ENCODE measurements around the gene REC114. TPM values are rescaled to one million over a fixed set of nuclear protein-coding genes. Genes with fewer than 3 reads are reported as not detected.

Gene REC114
- total and polyA plus RNA-seq, 9 of the 15 experiments (the other 6 are each of a cell fraction or from before 2014, with no cell fraction given): 0.07 to 0.24 TPM; not detected in 7

DNA sequence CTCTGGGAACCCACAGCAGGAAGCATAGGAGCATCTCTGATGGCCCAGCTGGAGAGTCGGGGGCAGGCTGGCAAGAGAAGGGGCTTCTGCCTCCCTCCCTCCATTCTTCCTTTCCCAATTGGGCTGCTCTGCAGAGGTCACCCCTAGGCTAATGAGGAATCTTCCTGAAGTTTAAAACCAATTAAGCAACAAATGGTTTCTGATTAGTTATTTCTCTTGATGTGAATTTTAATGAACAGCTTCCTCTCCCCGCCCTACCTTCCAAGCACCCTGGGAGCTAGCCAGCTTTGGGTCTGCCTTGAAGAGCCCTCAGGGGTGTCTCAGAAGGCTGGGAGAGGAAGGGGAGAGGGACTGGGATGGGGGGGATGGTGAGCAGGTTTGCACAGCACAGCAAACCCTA lies 49.6 kb upstream of the REC114 start (continued):
- TF ChIP-seq, protein P1, sequence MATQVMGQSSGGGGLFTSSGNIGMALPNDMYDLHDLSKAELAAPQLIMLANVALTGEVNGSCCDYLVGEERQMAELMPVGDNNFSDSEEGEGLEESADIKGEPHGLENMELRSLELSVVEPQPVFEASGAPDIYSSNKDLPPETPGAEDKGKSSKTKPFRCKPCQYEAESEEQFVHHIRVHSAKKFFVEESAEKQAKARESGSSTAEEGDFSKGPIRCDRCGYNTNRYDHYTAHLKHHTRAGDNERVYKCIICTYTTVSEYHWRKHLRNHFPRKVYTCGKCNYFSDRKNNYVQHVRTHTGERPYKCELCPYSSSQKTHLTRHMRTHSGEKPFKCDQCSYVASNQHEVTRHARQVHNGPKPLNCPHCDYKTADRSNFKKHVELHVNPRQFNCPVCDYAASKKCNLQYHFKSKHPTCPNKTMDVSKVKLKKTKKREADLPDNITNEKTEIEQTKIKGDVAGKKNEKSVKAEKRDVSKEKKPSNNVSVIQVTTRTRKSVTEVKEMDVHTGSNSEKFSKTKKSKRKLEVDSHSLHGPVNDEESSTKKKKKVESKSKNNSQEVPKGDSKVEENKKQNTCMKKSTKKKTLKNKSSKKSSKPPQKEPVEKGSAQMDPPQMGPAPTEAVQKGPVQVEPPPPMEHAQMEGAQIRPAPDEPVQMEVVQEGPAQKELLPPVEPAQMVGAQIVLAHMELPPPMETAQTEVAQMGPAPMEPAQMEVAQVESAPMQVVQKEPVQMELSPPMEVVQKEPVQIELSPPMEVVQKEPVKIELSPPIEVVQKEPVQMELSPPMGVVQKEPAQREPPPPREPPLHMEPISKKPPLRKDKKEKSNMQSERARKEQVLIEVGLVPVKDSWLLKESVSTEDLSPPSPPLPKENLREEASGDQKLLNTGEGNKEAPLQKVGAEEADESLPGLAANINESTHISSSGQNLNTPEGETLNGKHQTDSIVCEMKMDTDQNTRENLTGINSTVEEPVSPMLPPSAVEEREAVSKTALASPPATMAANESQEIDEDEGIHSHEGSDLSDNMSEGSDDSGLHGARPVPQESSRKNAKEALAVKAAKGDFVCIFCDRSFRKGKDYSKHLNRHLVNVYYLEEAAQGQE (IDR thresholded peaks at IDR 0.05; ENCODE audit: borderline replicate concordance): no peak
- TF ChIP-seq, protein P1 (CRISPR knock-in tag; IDR thresholded peaks at IDR 0.05; ENCODE audit: low read depth): no peak
- no peak for TF ChIP-seq EGR1 (conservative IDR thresholded peaks at IDR 0.05)
- no peak for TF ChIP-seq SMARCC2 (IDR thresholded peaks at IDR 0.05; ENCODE audit: low read depth)
- TF ChIP-seq, protein P2, sequence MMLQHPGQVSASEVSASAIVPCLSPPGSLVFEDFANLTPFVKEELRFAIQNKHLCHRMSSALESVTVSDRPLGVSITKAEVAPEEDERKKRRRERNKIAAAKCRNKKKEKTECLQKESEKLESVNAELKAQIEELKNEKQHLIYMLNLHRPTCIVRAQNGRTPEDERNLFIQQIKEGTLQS (IDR thresholded peaks at IDR 0.05): no peak
- TF ChIP-seq, protein P2 (CRISPR knock-in tag; conservative IDR thresholded peaks at IDR 0.05): no peak
- TF ChIP-seq, protein P3, sequence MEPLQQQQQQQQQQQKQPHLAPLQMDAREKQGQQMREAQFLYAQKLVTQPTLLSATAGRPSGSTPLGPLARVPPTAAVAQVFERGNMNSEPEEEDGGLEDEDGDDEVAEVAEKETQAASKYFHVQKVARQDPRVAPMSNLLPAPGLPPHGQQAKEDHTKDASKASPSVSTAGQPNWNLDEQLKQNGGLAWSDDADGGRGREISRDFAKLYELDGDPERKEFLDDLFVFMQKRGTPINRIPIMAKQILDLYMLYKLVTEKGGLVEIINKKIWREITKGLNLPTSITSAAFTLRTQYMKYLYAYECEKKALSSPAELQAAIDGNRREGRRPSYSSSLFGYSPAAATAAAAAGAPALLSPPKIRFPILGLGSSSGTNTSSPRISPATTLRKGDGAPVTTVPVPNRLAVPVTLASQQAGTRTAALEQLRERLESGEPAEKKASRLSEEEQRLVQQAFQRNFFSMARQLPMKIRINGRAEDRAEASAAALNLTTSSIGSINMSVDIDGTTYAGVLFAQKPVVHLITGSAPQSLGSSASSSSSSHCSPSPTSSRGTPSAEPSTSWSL (CRISPR knock-in tag; IDR thresholded peaks at IDR 0.05; ENCODE audit: borderline replicate concordance): no peak

Data from K562 (cell line).